ENCODE data around the gene DPEP2NB.
"Not testable (repeated sequence)": the region's sequence is repeated elsewhere in the genome, so short reads cannot be mapped to it uniquely, and the experiment has no call there.

The DPEP2NB gene

GRCh38 chr16:68009872-68010271 is 5.8 kb downstream of the DPEP2NB start:
- not testable (repeated sequence) for DNase-seq

GRCh38 chr16:68009157-68009735 is 6.5 kb downstream of the DPEP2NB start:
- no peak for DNase-seq

DNA sequence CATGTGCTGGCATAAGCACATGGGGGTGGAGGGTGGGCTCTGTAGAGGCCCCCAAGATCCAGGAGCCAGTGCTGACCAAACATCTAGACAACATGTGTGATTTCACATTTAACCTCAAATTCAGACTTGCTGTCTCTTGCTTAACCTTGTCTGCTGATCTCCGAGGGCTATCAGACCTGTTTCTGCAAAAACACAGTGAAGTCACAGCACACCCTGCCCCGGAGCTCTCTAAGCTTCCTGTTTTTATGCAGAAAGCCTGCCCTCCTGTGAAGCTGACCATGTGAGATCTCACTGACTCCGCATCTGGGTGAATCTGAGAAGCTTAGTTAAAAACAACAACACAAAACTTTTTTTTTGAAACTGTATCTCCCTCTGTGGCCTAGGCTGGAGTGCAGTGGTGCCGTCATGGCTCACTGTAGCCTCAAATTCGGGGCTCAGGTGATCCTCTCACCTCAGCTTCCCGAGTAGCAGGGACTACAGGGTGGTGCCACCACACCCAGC is 9.9 kb downstream of the DPEP2NB start:
- peak in 1 of 2 experiments; percentile 21 for DNase-seq

DNA sequence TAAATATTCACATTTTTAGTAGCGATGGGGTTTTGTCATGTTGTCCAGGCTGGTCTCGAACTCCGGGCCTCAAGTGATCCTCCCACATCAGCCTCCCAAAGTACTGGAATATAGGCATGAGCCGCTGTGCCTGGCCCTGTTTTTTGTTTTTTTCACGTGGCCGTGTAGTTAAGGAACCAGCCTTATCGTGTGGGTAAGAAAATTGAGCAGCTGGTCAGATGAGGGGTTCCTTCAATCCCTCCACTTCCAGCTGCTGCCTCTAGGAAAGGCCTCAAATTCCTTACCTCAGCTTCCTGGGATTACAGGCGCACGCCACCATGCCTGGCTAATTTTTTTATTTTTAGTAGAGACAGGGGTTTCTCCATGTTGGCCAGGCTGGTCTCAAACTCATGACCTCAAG is 10.5 kb downstream of the DPEP2NB start:
- no peak for DNase-seq

- no peak for DNase-seq
These were observed 12.7 kb downstream of the DPEP2NB start for GRCh38 chr16:68003031-68003430.

- DNase-seq = no peak
These were observed 15.3 kb downstream of the DPEP2NB start for GRCh38 chr16:68000450-68000849.

- no peak for DNase-seq
These were observed 15.7 kb downstream of the DPEP2NB start for GRCh38 chr16:67999985-68000384.

- DNase-seq = peak in 1 of 2 experiments; percentile 35
These were observed 16.7 kb downstream of the DPEP2NB start, which contains the start of gene DPEP2 for GRCh38 chr16:67998779-67999688. Gene DPEP2 (minus strand): TSS chr16:67999484. CDS start chr16:67993212, 6,272 bp downstream.

DNA sequence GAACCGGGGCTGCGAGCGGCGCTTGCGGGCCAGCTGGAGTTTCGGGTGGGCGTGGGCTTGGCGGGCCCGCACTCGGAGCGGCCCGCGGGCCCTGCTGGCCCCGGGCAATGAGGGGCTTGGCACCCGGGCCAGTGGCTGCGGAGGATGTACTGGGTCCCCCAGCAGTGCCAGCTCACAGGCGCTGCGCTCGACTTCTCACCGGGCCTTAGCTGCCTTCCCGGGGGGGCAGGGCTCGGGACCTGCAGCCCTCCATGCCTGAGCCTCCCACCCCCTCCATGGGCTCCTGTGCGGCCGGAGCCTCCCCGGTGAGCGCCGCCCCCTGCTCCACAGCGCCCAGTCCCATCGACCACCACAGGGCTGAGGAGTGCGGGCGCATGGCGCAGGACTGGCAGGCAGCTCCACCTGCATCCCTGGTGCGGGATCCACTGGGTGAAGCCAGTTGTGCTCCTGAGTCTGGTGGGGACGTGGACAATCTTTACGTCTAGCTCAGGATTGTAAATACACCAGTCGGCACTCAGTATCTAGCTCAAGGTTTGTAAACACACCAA is 17.4 kb downstream of the DPEP2NB start:
- not testable (repeated sequence) for DNase-seq

GRCh38 chr16:67996666-67997065 is 19.0 kb downstream of the DPEP2NB start:
- no peak for DNase-seq

DNA sequence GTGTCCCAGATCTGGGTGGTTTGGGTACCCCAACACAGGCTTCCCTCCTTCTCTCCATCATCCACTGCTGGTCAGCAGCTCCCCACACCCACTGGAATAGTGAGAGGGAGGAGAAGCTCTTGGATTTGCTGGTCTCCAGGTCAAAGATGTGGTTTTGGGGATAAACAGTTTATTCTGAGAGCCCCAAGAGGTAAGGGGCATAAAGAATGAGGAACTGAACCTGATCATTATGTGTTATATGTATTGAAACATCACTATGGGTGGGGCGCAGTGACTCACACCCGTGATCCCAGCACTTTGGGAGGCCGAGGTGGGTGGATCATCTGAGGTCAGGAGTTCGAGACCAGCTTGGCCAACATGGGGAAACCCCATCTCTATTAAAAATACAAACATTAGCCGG is 20.3 kb downstream of the DPEP2NB start:
- no peak for DNase-seq

DNA sequence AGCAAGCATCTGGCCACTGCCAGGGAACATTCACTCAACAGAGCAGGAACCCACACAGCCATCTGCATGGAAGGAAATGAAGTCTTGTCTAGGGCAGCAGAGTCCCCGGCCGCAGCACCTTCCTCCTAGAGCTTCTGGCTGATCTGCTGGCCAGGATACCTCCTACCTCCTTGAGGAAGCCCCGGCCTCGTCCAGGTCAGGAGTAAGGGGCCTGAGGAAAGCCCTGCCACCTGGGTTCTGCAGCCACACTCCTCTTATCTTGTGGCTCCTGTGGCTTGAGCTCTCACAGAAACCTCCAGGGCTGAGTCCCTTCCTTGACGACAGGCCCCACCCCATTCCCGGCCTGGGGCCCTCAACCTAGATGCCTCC is 21.7 kb downstream of the DPEP2NB start:
- DNase-seq = not testable (repeated sequence)

- peak; percentile 67 to 81 for DNase-seq
These were observed 22.3 kb downstream of the DPEP2NB start for GRCh38 chr16:67993207-67994039.

DNA sequence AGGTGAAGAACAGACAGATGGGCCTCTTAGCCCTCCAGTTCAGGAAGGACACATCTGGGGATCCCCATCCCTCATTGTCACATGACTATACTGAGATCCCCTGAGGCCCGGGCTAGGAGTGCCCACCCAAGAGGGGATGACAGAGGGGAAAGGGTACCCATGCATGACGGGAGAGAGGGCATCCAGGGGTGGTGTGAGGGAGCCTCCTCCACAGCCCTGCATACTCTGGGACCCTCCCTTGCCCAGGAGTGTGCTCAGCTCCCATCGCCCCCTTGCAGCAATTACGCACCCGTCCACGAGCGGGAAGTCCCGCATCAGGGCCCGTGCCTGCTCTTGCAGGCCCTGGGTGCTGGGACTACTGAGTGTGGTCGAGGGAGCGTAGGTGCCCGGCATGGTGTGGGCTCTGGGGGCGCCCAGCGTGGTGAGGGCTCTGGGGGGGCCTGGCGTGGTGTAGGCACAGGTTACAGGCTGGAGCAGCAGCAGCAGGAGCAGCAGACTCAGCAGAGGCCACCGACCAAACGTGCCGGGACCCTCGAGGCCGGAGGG is 23.0 kb downstream of the DPEP2NB start:
- no peak for DNase-seq

DNA sequence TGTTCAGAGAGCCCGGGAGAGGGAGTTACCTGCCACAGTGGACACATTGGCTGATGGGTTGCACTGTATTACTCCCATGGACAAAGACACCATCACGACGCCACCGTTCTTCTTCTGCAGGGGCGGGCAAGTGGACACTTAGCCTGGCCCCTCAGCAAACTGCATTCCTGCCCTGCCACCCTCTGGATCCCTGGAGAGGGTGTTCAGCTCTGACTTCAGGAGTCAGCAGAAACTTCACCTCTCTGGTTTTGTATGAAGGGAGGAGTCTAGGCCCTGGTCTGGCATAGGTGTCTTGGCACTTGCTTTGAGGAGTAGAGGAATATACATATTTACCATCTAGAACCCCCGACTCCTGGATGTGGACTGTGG is 25.7 kb downstream of the DPEP2NB start:
- no peak for DNase-seq

GRCh38 chr16:67989322-67990017 is 26.2 kb downstream of the DPEP2NB start:
- no peak for DNase-seq

DNA sequence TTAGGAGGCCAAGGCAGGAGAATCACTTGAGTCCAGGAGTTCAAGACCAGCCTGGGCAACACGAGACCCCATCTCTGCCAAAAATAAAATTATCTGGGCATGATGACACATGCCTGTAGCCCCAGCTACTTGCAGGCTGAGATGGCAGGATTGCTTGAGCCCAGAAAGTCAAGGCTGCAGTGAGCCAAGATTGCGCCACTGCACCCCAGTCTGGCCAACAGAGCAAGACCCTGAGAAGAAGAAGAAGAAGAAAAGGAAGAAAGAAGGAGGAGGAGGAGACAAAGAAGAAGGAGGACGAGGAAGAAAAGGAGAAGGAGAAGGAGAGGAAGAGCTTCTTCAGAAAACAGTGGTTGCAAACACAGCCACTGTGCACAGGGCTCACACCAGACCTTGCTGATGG is 27.0 kb downstream of the DPEP2NB start:
- no peak for DNase-seq

- DNase-seq = no peak
These were observed 28.1 kb downstream of the DPEP2NB start for GRCh38 chr16:67987460-67988160.

DNA sequence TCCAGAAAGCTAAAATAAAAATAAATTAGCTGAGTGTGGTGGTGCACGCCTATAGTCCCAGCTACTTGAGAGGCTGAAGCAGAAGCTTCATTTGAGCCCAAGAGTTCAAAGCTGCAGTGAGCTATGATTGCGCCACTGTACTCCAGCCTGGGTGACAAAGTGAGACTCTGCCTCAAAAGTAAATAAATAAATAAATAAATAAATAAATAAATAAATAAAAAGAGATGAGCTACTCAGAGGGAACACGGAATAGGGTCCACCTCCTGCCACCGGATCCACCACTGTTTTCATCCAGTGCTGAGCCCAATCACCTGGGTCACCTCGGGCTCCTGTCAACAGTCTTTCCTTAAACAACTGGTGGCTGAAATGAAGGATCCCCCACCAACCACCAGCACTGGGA is 28.8 kb downstream of the DPEP2NB start:
- DNase-seq = no peak

DNA sequence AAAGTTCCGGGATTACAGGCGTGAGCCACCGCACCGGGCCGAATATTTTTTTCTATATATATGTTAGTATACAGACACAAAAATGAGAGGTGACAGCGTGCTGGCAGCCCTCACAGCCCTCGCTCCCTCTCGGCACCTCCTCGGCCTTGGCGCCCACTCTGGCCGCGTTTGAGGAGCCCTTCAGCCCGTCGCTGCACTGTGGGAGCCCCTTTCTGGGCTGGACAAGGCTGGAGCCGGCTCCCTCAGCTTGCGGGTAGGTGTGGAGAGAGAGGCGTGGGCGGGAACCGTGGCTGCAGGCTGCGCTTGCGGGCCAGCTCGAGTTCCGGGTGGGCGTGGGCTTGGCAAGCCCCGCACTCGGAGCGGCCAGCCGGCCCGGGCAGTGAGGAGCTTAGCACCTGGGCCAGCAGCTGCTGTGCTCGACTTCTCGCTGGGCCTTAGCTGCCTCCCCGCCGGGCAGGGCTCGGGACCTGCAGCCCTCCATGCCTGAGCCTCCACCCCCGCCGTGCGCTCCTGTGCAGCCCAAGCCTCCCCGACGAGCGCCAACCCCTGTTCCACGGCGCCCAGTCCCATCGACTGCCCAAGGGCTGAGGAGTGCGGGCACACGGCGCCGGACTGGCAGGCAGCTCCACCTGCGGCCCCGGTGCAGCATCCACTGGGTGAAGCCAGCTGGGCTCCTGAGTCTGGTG is 33.6 kb downstream of the DPEP2NB start:
- no peak for DNase-seq
